Gastroesophageal sphincter (tissue), 3 donors: ENCODE data around the gene OR13C5.

Experiments
- EP300 ChIP-seq: sonication (generic); formaldehyde crosslinking; IDR thresholded peaks from one replicate; pipeline ENCODE4 v1.6.1; 2017; ENCODE audit warnings: antibody characterized with exemption, mild to moderate bottlenecking
- POLR2A ChIP-seq, 2 donors: fragments of 450-650 bp; IDR thresholded peaks; one replicate each; pipeline ENCODE4 v1.6.1; 2017; ENCODE audit warnings: antibody characterized with exemption in 2 of 2, mild to moderate bottlenecking in 2 of 2, moderate library complexity in 1 of 2
- POLR2AphosphoS5 ChIP-seq: sonication (generic); formaldehyde crosslinking; IDR thresholded peaks from one replicate; pipeline ENCODE4 v1.6.1; 2017; ENCODE audit warnings: antibody characterized with exemption
- TF ChIP-seq, protein P1 (sequence below), 4 experiments: fragments of 200-600 bp in 2 of 4; fragments of 450-650 bp in 2 of 4; sonication (generic) in 1 of 4; IDR thresholded peaks; one replicate each; pipeline ENCODE4 v1.5.1; 2017 to 2019; ENCODE audit warnings: antibody characterized with exemption in 4 of 4, mild to moderate bottlenecking in 2 of 4, moderate library complexity in 2 of 4

DNA sequence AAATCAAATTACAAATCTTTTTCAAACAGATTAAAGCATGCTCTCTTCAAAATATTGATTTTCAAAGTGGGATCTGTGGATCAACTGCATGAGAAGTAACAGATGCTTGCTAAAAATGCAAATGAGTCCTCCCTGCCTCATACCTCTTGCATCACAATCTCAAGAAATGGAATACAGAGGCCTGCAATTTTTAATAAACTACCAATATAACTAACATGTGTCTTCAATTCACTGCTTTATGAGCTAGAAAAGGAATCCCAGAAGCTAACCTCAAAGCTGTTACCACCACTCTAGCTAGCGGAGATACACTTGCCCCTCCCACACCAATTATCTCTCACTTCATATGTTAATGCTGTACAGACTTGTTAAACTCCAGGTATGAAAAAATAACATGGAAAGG lies 9.6 kb downstream of the OR13C5 start:
- TF ChIP-seq, protein P1, sequence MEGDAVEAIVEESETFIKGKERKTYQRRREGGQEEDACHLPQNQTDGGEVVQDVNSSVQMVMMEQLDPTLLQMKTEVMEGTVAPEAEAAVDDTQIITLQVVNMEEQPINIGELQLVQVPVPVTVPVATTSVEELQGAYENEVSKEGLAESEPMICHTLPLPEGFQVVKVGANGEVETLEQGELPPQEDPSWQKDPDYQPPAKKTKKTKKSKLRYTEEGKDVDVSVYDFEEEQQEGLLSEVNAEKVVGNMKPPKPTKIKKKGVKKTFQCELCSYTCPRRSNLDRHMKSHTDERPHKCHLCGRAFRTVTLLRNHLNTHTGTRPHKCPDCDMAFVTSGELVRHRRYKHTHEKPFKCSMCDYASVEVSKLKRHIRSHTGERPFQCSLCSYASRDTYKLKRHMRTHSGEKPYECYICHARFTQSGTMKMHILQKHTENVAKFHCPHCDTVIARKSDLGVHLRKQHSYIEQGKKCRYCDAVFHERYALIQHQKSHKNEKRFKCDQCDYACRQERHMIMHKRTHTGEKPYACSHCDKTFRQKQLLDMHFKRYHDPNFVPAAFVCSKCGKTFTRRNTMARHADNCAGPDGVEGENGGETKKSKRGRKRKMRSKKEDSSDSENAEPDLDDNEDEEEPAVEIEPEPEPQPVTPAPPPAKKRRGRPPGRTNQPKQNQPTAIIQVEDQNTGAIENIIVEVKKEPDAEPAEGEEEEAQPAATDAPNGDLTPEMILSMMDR (IDR thresholded peaks at IDR 0.05) = no peak
- TF ChIP-seq POLR2AphosphoS5 (no peak), POLR2A (IDR thresholded peaks at IDR 0.05) (no peak), EP300 (no peak)
